ENCODE data around the gene RAB11FIP4. TPM values are rescaled to one million over a fixed set of nuclear protein-coding genes. Genes with fewer than 3 reads are reported as not detected.
"Not testable (repeated sequence)": the region's sequence is repeated elsewhere in the genome, so short reads cannot be mapped to it uniquely, and the experiment has no call there.

The RAB11FIP4 gene
- total and polyA plus RNA-seq, 7 experiments from 2014 or later, result 16.1 to 82.4 (median 55.1) TPM

GRCh38 chr17:31374503-31374902 is 17.0 kb upstream of the RAB11FIP4 start:
- no peak overlapping the region for H3K4me3 ChIP-seq (ENCODE audit: low read length)
- H3K27ac Mint-ChIP-seq, result no peak overlapping the region
- peaks cover 0 to 4% of the 10 kb centered on the region in 2 donors for H3K4me1 ChIP-seq (ENCODE audit: control insufficient read depth in 2 of 2, insufficient read depth in 2 of 2, low read length in 2 of 2)
- H3K9me3 ChIP-seq (ENCODE audit: control insufficient read depth in 2 of 3, low read length in 3 of 3), result no peaks in the 10 kb centered on the region
- ChIA-PET POLR2A (interaction anchor here (1.1 kb wide), 1 partner anchor 68 kb away, joined by 3 read pairs; no protein-coding TSS in a partner anchor), CTCF (interaction anchor here (0.6 to 1.3 kb wide), 5 partner anchors 65 to 1811 kb away, joined by 3 to 4 read pairs (median 3); no protein-coding TSS in a partner anchor)
- H3K4me1 Mint-ChIP-seq, result peaks cover 17 to 28% (median 25%) of the 10 kb centered on the region in 7 donors
- DNase-seq (no peak), ATAC-seq (no peak)
- no peaks in the 10 kb centered on the region for H3K9me3 Mint-ChIP-seq
- H3K36me3 ChIP-seq (ENCODE audit: control insufficient read depth in 2 of 3, insufficient read depth in 3 of 3, low read length in 3 of 3), result peaks cover 0 to 7% (median 4%) of the 10 kb centered on the region in 3 experiments
- no peaks in the 10 kb centered on the region for H3K27me3 ChIP-seq (ENCODE audit: control insufficient read depth in 2 of 2, insufficient read depth in 2 of 2, low read length in 2 of 2)
- intact Hi-C loops (cut with micrococcal nuclease), result loop anchor here (5.0 kb wide), 2 partner anchors 62 to 468 kb away; partner anchors contain the start of gene EVI2B (in 1 of the 2)
- H3K27ac ChIP-seq (ENCODE audit: low read depth, low read length), result no peak overlapping the region
- H3K36me3 Mint-ChIP-seq, result peaks cover 2 to 25% (median 12%) of the 10 kb centered on the region in 5 donors
- H3K4me3 Mint-ChIP-seq, result no peak overlapping the region
- no peaks in the 10 kb centered on the region for H3K27me3 Mint-ChIP-seq

GRCh38 chr17:31378638-31379037 is 12.8 kb upstream of the RAB11FIP4 start:
- Mint-ChIP-seq H3K4me3 (no peak overlapping the region), H3K27ac (no peak overlapping the region), H3K4me1 (peaks cover 0 to 3% (median 0%) of the 10 kb centered on the region in 7 donors), H3K9me3 (no peaks in the 10 kb centered on the region), H3K27me3 (no peaks in the 10 kb centered on the region), H3K36me3 (peaks cover 0 to 25% (median 12%) of the 10 kb centered on the region in 5 donors)
- POLR2A ChIA-PET, result interaction anchor here (0.6 kb wide), 1 partner anchor 59 kb away, joined by 3 read pairs; no protein-coding TSS in a partner anchor
- H3K9me3 ChIP-seq (ENCODE audit: control insufficient read depth in 2 of 3, low read length in 3 of 3), result no peaks in the 10 kb centered on the region
- no peaks in the 10 kb centered on the region for H3K27me3 ChIP-seq (ENCODE audit: control insufficient read depth in 2 of 2, insufficient read depth in 2 of 2, low read length in 2 of 2)
- CTCF ChIA-PET, result interaction anchor here (0.6 to 1.0 kb wide), 2 partner anchors 464 to 574 kb away, joined by 4 read pairs; no protein-coding TSS in a partner anchor
- no peaks in the 10 kb centered on the region for H3K4me1 ChIP-seq (ENCODE audit: control insufficient read depth in 2 of 2, insufficient read depth in 2 of 2, low read length in 2 of 2)
- DNase-seq, result no peak
- no peak for ATAC-seq
- intact Hi-C loops (cut with micrococcal nuclease), result no loop called here
- H3K36me3 ChIP-seq (ENCODE audit: control insufficient read depth in 2 of 3, insufficient read depth in 3 of 3, low read length in 3 of 3), result peaks cover 0 to 7% (median 3%) of the 10 kb centered on the region in 3 experiments
- no peak overlapping the region for H3K27ac ChIP-seq (ENCODE audit: low read depth, low read length)
- no peak overlapping the region for H3K4me3 ChIP-seq (ENCODE audit: low read length)

- Mint-ChIP-seq H3K36me3 (peaks cover 0 to 18% (median 6%) of the 10 kb centered on the region in 5 donors), H3K9me3 (no peaks in the 10 kb centered on the region), H3K4me3 (no peak overlapping the region), H3K4me1 (no peaks in the 10 kb centered on the region), H3K27me3 (no peaks in the 10 kb centered on the region), H3K27ac (no peak overlapping the region)
- H3K4me1 ChIP-seq (ENCODE audit: control insufficient read depth in 2 of 2, insufficient read depth in 2 of 2, low read length in 2 of 2), result no peaks in the 10 kb centered on the region
- no peak overlapping the region for H3K4me3 ChIP-seq (ENCODE audit: low read length)
- no peaks in the 10 kb centered on the region for H3K36me3 ChIP-seq (ENCODE audit: control insufficient read depth in 2 of 3, insufficient read depth in 3 of 3, low read length in 3 of 3)
- no peaks in the 10 kb centered on the region for H3K27me3 ChIP-seq (ENCODE audit: control insufficient read depth in 2 of 2, insufficient read depth in 2 of 2, low read length in 2 of 2)
- POLR2A ChIA-PET, result no interaction called here
- DNase-seq, result no peak
- no peak overlapping the region for H3K27ac ChIP-seq (ENCODE audit: low read depth, low read length)
- ATAC-seq, result no peak
- CTCF ChIA-PET, result interaction anchor here (0.6 kb wide), 1 partner anchor 311 kb away, joined by 3 read pairs; no protein-coding TSS in a partner anchor
- H3K9me3 ChIP-seq (ENCODE audit: control insufficient read depth in 2 of 3, low read length in 3 of 3), result no peaks in the 10 kb centered on the region
- intact Hi-C loops (cut with micrococcal nuclease), result no loop called here
Observed at GRCh38 chr17:31379597-31380205, 11.8 kb upstream of the RAB11FIP4 start.

GRCh38 chr17:31381165-31381668 is 10.3 kb upstream of the RAB11FIP4 start:
- no peak overlapping the region for H3K27ac ChIP-seq (ENCODE audit: low read depth, low read length)
- Mint-ChIP-seq H3K36me3 (peaks cover 0 to 13% (median 6%) of the 10 kb centered on the region in 5 donors), H3K4me3 (no peak overlapping the region), H3K9me3 (no peaks in the 10 kb centered on the region), H3K27me3 (no peaks in the 10 kb centered on the region), H3K4me1 (no peaks in the 10 kb centered on the region), H3K27ac (no peak overlapping the region)
- H3K4me1 ChIP-seq (ENCODE audit: control insufficient read depth in 2 of 2, insufficient read depth in 2 of 2, low read length in 2 of 2), result no peaks in the 10 kb centered on the region
- no peaks in the 10 kb centered on the region for H3K36me3 ChIP-seq (ENCODE audit: control insufficient read depth in 2 of 3, insufficient read depth in 3 of 3, low read length in 3 of 3)
- ChIA-PET POLR2A (no interaction called here), CTCF (interaction anchor here (0.9 kb wide), 1 partner anchor 143 kb away, joined by 3 read pairs; no protein-coding TSS in a partner anchor)
- DNase-seq (no peak), ATAC-seq (no peak)
- no peak overlapping the region for H3K4me3 ChIP-seq (ENCODE audit: low read length)
- H3K27me3 ChIP-seq (ENCODE audit: control insufficient read depth in 2 of 2, insufficient read depth in 2 of 2, low read length in 2 of 2), result no peaks in the 10 kb centered on the region
- no peaks in the 10 kb centered on the region for H3K9me3 ChIP-seq (ENCODE audit: control insufficient read depth in 2 of 3, low read length in 3 of 3)
- intact Hi-C loops (cut with micrococcal nuclease), result no loop called here

GRCh38 chr17:31382668-31383275 is 8.7 kb upstream of the RAB11FIP4 start:
- intact Hi-C loops (cut with micrococcal nuclease), result loop anchor here in 1 of 2 donors (1.0 kb wide), 1 partner anchor 143 kb away; no protein-coding TSS in a partner anchor
- H3K27me3 ChIP-seq (ENCODE audit: control insufficient read depth in 2 of 2, insufficient read depth in 2 of 2, low read length in 2 of 2); H3K9me3 ChIP-seq (ENCODE audit: control insufficient read depth in 2 of 3, low read length in 3 of 3); H3K36me3 Mint-ChIP-seq; H3K4me1 Mint-ChIP-seq; H3K4me3 ChIP-seq (ENCODE audit: low read length); H3K27me3 Mint-ChIP-seq; H3K27ac ChIP-seq (ENCODE audit: low read depth, low read length); CTCF ChIA-PET; H3K4me3 Mint-ChIP-seq; H3K27ac Mint-ChIP-seq; ATAC-seq; DNase-seq; H3K9me3 Mint-ChIP-seq; H3K36me3 ChIP-seq (ENCODE audit: control insufficient read depth in 2 of 3, insufficient read depth in 3 of 3, low read length in 3 of 3); H3K4me1 ChIP-seq (ENCODE audit: control insufficient read depth in 2 of 2, insufficient read depth in 2 of 2, low read length in 2 of 2): not testable (repeated sequence)
- POLR2A ChIA-PET, result interaction anchor here (0.6 kb wide), 1 partner anchor 1250 kb away, joined by 4 read pairs; no protein-coding TSS in a partner anchor

GRCh38 chr17:31383488-31383887 is 8.0 kb upstream of the RAB11FIP4 start:
- H3K36me3 Mint-ChIP-seq; H3K27ac ChIP-seq (ENCODE audit: low read depth, low read length); H3K9me3 ChIP-seq (ENCODE audit: control insufficient read depth in 2 of 3, low read length in 3 of 3); H3K4me1 Mint-ChIP-seq; H3K4me1 ChIP-seq (ENCODE audit: control insufficient read depth in 2 of 2, insufficient read depth in 2 of 2, low read length in 2 of 2); H3K36me3 ChIP-seq (ENCODE audit: control insufficient read depth in 2 of 3, insufficient read depth in 3 of 3, low read length in 3 of 3); H3K9me3 Mint-ChIP-seq; H3K4me3 Mint-ChIP-seq; H3K27me3 ChIP-seq (ENCODE audit: control insufficient read depth in 2 of 2, insufficient read depth in 2 of 2, low read length in 2 of 2); DNase-seq; H3K4me3 ChIP-seq (ENCODE audit: low read length); H3K27me3 Mint-ChIP-seq; ATAC-seq; CTCF ChIA-PET; H3K27ac Mint-ChIP-seq: not testable (repeated sequence)
- POLR2A ChIA-PET, result interaction anchor here (0.6 kb wide), 1 partner anchor 1251 kb away, joined by 4 read pairs; no protein-coding TSS in a partner anchor
- intact Hi-C loops (cut with micrococcal nuclease), result loop anchor here in 1 of 2 donors (1.0 kb wide), 1 partner anchor 142 kb away; no protein-coding TSS in a partner anchor
